NCI-H748 (cell line): Measurements from ENCODE around the gene BAHCC1.
"Not testable (repeated sequence)": the region's sequence is repeated elsewhere in the genome, so short reads cannot be mapped to it uniquely, and the experiment has no call there.

Experiments used
- DNase-seq: peaks from one replicate; lab custom pipeline; 2025; ENCODE audit not compliant: unreplicated experiment; lab: John Stamatoyannopoulos, UW

BAHCC1 gene

DNA sequence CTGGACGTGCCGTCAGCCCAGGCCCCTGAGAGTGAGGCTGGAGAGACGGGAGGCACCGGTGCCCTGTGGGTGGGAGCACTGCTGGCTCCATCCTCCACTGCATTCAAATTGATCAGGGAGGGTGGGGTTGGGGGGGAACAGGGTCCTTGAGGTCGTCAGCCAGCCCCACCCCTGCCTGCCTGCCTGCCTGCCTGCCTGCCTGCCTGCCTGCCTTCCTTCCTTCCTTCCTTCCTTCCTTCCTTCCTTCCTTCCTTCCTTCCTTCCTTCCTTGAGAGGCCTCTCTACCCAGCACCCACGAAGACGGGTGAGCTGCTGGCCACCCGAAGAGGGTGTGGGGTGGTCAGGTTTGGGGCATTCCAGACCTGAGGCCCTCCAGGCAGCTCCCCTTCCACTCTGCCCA lies 16.0 kb downstream of the BAHCC1 start:
- no peak for DNase-seq

DNA sequence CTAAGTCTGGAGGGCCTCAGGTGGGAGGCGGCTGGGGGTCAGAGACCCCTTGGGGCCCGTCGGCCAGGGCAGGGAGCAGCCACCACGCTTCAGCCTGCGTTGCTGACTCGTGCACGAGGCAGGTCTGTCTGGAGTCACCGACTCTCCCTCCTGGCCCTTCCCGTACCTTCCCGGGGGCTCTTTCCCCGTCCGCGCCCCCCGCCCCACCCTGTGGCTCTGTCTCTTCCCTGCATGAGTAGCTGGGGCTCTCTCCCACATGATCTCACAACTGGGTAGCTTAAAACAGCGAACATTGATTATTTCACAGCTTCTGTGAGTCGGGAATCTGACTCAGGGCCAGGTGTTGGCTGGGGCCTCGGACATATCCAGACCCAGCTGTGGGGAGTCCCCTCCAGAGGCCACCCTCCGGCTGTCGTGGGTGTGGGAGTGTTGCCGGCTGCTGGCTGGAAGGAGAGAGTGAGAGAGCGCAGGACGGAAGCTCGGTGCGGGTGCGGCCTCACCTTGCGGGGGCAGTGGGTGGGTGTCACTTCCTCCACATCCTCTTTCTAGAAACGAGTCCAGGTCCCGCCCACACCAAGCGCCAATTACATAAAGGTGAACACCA lies 17.3 kb downstream of the BAHCC1 start:
- no peak for DNase-seq

DNA sequence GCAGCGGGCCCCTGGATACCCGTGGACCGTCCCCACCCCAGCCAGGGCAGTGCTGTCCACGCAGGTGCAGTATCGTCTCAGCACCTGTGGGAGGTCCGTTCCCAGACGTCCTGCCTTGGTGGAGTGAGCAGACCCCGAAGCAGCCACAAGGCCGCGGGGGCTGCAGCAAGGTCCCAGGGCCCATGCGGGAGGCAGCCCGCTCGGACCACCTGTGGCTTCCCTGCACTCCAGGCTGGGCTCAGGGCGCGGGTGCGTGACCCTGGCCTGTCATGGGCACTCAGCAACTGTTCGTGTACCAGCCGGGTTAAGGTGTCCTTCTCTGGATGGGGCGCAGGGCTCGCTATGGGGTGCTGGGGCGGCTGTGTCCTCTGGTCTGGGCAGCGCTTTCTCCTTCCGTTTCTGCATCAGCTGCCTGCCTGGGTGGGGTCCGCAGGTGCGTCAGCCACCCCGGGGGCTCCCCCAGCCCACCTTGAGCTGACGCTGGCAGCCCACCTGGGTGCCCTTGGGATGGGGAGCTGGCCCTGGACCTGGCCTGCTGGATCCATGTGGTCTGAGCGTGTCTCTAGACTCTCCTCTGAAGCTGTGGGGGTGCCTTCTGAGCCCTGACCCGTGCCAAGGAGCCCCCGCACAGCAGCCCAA lies 18.4 kb downstream of the BAHCC1 start:
- no peak for DNase-seq

DNA sequence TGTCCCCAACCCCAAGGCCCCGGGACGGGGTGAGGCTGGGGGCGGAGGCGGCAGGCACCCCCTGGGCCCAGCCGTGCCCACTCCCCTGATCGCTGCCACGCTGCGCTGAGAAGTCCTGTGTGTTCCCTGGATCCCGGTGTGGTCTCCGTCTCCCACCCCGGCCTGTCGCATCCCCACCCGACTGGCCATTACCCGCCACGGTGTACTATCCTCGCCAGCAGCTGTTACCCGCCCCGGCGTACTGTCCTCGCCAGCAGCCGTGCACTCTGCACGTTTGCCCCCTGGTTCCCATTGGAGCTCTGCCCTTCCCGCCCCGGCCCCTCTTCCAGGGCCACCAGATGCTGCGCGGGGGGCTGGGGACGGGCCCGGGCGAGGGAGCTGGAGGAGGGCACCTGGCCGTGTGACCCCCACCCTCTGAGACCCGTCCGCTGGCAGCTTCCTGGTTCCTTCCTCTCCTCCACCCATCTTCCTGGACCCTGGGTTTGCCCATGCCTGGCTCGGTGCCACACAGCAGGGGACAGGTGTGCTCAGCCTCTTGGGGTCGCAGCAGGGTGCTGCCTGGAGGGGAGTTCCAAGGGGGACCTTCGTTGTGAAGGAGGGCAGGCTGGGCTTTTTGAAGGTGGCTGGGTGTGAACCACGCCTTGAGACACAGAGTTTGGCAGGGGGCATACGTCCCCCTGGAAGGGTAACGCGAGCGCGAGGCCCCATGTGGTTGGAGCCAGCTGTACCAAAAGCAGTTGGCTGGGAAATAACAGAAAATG lies 19.7 kb downstream of the BAHCC1 start:
- DNase-seq: no peak

DNA sequence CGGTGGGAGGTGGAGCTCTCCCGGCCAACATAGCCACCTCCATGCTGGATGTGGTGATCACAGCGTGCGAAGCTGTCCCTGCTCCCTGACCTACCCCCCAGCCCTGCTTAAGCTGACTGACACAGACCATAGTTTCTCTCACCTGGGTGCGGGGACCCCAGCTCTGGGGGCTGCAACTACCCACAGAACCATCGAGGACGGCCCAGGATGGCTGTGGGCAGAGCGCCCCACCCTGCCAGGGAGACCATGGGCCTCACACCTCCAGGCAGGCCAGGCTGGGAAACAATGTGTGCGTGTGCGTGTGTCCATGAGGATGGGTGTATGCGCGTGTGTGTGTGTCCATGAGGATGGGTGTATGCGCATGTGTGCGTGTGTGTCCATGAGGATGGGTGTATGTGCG lies 20.4 kb downstream of the BAHCC1 start:
- DNase-seq: no peak

DNA sequence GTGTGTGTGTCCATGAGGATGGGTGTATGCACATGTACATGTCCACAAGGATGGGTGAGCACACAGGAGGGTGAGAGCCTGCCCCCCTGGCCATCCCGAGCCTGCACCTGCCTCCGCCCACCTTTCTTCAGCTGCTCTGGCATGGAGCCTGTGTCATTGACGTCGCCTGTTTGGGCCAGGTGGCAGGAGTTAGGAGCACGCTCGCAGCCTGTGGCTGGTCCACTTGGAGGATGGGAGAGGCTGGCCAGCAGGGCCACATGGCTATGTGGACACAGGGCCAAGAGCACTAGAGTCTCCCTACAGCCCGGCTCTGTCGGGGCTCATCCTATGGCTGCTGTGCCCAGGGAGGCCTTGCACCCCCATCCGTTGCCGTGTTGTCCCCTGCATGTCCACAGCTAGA lies 21.4 kb downstream of the BAHCC1 start:
- peak; percentile 51 for DNase-seq

DNA sequence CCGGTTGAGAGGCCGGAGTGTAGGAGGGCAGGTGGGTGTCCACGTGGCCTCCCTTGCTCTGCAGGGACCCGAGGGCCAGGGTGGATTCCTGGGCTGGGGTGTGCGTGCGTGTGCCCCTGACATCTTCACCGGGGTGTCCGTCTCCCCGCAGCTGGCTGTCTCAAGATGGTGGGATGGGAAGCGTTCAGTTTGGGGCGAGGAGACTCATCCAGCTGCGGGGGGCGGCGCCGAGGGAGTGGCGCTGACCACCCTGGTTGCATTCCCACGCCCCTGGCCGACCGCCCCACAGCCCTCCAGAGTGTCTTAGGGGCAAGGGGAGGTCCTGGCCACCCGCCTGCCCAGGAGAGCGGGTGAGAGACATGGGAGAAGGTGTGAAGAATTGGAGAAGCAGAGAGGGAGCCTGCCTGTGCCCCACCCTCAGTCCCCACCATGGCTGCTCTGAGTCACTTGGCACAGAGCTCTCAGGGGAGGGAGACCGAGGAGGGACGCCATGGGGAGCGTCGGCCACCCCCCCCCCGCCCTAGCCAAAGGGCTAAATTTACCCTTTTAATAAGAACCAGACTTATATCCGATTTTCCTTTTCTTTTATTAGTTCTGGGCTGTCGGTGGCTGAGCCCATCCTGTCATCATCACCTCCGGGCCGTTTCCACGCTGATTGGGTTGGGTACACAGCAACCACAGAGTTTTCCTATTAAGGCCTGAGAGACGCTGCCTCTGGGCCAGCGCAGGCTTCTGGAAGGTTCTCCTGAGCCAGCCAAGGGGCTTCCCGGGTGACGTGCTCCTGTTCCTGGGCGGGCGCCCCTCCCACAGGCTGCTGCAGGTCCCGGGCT lies 22.0 kb downstream of the BAHCC1 start:
- no peak for DNase-seq

DNA sequence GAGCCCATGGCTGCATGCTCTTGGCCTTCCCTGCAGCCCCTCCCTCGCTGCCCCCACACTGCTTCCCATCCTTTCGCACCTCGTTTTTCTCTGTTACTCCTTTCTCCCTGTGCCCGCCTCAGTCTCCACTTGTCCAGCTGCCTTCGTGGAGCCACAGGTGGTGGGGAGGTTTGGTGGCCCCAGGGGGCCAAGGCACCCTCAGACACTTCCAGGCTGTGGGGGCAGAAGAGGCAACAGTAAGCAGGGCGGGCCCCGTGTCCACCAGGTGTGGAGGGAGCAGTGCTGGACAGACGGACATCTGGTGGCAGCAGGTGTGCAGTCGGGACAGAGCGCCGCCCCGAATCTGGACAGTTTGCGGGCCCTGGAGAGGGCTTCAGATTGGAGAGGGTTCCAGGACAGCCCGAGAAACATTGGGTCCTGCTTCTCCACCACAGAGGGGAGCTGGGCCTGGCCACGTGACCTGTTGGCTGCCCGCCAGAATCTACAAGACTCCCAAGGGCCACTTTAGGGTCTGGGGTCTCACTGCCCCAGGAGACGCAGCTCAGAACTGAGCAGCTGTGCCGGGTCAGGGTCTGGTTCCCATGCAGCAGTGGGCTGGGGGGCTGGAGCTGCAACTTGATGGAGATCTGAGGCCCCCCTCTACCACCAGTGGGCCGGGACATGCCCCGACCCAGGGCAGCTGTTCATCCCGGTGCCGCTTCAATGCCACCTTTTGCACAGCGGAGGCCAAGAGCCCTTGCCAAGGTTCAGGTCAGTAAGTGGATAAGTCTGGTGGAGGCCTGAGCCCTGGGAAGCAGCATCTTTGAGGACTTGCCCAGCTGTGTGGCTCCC lies 22.8 kb downstream of the BAHCC1 start:
- no peak for DNase-seq

DNA sequence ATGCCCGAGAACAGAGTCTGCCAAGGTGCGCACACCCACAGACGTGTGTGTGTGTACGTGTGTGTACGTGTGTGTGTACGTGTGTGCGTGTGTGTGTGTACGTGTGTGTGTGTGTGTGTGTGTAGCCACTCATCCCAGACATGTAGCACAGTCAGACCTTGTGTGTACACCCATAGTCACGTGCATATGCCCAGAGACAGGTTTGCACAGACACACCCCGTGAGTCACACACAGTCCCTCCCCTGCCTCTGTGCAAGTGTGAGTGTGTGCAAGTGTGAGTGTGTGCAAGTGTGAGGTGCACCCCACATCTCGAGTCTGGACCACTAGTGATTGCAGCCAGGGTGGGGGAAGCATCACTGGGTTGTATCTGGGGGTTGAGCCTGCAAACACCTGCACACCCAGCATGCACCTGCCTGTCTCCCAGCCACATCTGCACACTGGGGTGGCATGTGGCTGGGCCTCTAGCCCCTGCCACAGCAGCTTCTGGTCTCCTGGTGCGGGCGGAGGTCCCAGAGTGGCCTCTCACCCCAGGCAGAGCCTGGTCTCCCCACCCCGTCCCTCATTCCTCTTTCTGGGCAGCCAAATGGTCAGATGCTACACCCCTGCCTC lies 23.6 kb downstream of the BAHCC1 start:
- DNase-seq: no peak

DNA sequence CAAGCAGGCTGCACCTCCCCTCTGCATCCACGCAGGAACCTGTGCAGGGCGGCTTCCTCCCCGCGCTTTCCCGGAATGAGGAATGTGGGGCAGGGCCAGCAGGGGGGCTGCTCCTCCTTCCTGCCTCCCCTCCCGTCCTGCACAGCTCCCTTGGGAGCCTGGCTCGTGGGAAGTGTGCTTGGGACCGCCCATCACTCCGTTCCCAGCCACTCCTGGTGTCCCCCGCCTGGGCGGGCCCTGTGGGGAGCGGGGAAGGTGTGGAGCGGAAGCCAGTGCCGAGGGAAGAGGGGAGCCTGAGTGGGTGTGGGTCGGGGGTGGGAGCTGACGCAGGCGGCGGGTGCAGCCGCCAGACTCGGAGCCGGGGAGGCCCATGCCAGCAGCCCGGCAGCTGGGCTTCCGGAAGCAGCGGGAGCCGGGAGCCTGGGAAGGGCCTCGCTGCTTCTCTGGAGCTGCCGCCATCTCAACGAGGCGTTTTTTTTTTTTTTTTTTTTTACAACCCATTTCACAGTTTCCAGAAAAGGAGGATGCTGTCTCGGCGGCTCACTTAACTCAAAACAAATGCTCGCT lies 24.1 kb downstream of the BAHCC1 start:
- DNase-seq: peak; percentile 86

DNA sequence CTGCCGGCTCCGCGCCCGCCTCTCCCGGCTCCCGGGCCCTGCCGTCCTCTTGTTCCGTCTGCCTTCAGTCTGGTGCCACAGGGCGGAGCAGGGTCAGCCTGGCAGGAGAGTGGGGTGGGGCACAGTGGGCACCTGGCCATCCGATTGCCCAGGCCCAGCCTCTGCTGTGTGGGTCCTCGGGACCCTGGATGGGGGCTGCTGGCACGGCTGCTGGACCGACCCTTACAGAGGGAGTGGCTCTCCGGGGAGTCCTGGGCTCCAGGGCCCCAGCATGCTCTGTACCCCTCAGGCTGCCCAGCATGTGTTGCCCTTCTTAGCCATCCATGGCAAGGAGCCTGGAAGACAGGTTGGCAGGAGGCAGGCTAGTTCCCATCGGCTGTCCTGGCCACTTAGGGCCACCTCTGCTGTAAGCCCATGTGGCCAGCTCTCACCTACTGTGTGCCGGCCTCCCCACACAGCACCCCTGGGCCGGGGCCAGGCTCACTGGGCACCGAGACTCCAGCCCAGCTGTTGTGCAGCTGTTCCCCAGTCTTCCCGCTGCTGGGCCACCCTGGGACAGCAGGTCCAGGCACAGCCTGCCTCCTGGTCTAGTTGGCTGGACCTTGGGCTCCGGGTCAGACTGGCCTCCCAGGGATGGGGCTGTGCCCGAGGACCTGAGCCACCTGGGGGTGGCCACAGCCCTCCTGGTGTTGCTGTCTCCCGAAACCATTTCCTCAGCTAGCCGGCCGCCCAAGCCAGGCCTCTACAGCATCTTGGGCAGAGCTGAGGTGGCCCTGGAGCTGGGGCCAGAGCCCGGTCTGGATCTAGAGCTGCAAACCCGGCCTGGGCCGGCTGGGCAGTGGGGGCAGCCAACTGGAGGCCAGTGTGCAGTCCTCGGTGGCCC lies 24.9 kb downstream of the BAHCC1 start:
- no peak for DNase-seq

DNA sequence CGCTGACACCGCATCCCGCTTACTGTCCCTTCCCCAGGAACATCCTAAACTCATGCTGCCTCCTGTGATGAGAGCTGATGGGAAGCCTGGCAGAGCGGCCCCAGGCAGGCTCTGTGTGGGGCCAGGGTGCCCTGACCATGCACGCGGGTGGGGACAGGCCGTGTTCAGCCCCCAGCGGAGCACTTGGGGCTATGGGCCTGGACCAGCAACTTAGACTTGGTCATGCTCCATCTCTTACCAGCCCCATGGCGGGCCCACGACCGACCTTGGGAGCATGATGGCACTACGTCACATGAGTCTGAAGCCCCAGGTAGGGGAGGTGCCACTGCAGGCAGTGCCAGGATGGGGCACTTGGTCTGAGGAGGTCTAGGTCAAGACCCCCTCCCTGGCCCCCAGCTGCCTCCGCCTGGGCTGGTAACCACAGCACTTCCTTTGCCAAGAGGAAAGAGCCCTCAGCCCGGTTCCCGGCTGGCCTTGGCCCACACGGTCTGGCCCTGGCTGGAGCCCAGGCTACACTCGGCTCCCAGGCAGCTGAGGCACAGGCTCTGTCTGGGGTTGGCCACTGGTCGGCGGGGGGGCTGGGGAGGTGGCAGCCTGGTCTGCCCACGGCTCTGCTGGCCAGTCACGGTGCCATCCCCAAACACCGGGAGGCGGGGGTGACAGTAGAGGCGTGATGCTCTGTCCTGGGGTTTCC lies 25.7 kb downstream of the BAHCC1 start:
- DNase-seq: no peak

DNA sequence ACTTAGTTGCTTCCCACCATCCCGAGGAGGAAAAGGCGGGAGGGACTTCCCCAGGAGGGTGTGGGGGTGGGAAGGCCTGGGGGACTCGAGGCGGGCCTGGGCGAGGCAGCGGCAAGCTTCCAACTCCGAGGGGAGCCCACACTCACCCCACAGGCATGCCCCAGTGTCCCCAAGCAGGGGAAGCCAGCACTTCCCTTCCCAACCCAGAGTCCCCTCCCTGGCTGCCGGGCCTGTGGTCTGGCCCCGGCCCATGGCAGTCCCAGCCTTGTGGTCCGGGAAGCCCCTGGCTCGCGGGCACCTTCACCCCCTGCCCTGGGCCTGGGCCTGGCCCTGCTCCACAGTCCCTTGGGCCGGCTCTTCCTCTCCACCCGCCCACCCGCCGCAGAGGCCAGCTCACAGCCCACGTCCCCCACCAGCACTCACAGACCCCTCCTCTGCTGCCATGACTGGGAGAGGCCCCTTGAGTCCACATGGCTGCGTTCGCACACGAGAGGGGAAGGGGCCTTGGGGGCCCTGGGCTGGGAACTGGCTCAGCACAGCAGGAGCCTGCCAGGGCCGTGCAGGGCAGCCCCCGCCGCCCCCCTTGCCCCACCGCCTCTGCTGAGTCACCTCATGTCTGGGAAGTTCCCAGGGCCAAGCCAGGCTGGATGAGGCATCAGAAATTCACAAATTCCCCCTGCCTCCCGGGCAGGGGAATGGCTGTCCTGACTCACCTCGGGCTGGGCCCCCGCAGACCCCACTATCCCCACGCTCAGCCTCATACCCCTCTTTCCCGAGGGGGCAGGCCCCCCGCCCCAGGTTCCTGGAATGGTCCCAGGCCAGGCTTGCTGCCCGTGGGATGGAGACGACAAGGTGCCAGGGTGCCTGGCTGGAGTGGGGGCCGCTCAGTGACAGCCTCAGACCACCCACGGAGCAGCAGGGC lies 27.8 kb downstream of the BAHCC1 start:
- DNase-seq: no peak

DNA sequence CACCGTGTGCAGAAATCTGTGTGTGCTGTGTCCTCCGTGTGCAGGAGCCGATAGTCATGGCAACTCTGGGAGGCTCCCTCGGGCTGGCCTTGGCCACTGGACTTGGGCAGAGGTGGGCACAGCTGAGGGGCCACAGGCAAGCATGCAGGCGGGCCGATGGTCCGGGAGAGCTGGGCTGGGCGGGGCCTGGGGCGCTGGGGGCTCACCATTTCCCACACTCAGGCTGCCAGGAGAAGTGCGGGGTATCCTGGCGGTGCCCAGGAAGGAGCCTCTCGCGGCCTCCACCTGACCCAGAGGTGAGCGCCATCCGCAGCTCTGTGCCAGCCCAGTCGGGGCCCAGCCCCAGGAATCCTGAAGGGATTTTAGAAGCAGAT lies 28.4 kb downstream of the BAHCC1 start:
- no peak for DNase-seq

DNA sequence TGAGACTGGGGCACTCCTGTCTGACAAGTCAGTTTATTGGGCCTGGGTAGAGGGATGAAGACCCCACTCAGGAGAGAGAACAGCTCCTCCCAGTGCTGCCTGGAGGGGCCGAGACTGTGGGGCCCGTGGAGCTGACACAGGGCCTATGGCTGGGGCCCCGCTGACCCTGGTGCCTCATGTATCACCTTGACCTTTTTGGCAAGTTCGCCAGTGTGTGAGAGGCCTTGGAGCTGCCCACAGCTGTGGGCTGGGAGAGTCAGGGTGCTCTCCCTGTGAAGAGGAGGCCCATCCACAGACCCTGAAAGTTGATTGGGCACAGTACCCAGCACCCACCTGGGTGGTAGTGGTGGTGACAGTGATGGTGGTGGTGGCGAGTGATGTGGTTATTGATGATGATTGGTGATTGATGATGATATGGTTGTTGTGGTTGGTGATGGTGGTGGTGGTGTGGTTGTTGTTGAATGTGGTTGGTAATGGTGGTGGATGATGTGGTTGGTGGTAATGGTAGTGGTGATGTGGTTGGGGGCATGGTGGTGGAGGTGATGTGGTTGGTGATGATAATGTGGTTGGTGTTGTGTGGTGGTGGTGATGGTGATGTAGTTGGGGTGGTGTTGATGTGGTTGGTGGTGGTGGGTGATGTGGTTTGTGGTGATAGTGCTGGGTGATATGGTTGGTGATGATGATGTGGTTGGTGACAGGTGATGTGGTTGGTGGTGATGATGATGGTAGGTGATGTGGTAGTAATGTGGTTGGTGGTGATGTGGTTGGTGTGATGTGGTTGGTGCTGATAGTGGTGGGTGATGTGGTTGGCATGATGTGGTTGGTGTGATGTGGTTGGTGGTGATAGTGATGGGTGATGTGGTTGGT lies 29.1 kb downstream of the BAHCC1 start:
- no peak for DNase-seq

DNA sequence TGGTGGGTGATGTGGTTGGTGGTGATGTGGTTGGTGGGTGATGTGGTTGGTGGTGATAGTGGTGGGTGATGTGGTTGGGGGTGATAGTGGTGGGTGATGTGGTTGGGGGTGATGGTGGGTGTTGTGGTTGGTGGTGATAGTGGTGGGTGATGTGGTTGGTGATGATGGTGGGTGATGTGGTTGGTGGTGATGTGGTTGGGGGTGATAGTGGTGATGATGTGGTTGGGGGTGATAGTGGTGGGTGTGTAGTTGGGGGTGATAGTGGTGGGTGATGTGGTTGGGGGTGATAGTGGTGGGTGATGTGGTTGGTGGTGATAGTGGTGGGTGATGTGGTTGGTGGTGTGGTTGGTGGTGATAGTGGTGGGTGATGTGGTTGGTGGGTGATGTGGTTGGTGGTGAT lies 29.8 kb downstream of the BAHCC1 start:
- not testable (repeated sequence) for DNase-seq
